CD4-positive, alpha-beta T cell treated with Interleukin-10 for 1 hour (primary cell): ENCODE results near the gene NUFIP2.
"Not testable (repeated sequence)": the region's sequence is repeated elsewhere in the genome, so short reads cannot be mapped to it uniquely, and the experiment has no call there.

Experiments
- DNase-seq: peaks from one replicate; pipeline ENCODE4 v3.0.0-alpha.2; 2020

The NUFIP2 gene

DNA sequence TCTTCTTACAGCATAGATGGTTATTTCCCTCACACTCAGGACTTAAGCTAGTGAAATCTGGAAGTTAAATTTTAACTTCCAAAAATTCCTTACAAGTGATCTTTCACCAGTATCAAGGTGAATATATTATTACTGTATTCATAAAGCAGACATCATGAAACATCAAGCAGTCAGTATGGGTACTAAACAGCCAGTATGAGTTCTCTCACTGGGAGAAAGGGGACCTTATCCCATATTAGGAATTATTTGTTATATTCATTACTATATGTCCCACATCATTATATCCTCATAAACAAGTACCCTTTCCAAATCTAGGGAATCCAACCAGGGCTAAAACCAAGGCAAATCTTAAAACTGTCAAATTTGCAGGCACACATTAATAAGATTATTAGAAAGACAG, 15.3 kb downstream of the NUFIP2 start:
- DNase-seq: no peak

DNA sequence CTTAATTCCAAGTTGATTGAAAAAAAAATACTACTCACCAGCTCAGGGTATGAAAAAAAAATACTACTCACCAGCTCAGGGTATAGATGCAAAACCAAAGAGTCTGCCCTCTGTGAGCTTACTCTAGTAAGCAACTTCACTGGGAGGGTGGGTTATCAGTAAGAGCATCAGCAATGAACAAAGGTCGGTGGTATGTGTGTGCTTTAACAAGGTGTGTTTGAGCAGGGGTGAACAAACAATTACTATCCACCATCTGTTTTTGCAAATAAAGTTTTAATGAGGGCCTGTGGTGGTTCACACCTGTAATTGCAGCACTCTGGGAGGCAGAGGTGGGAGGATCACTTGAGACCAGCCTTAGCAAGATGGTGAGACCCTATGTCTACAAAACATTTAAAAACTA, 20.0 kb downstream of the NUFIP2 start:
- DNase-seq: no peak

DNA sequence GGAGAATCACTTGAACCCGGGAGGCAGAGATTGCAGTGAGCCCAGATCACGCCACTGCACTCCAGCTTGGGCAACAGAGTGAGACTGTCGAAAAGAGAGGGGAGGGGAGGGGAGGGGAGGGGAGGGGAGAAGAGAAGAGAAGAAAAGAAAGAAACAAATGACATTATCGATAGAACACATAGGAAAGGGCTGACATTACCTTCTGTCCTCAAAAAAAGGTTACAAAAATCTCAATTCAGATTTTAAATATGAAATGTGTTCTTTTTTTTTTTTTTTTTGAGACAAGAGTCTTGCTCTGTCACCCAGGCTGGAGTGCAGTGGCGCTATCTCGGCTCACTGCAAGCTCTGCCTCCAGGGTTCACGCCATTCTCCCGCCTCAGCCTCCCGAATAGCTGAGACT, 22.0 kb downstream of the NUFIP2 start:
- DNase-seq: not testable (repeated sequence)

DNA sequence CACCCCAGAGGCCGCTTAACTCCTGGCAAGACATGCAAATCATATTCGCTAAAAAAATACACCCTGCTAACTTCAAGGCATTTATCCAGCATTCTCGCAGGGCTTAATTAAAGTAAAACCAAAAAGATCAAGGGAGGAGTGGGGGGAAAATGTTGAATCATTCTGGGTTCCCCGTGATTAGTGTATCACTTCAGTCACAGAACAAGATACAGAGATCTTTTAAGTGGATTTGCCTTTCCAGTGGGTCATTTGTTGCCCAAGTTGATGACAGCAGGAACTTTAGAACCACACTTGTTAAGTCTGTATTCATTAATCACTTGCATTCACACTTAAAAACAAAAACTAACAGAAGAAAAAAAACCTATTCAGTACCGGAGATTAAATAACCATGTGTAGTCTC, 30.0 kb downstream of the NUFIP2 start:
- no peak for DNase-seq

DNA sequence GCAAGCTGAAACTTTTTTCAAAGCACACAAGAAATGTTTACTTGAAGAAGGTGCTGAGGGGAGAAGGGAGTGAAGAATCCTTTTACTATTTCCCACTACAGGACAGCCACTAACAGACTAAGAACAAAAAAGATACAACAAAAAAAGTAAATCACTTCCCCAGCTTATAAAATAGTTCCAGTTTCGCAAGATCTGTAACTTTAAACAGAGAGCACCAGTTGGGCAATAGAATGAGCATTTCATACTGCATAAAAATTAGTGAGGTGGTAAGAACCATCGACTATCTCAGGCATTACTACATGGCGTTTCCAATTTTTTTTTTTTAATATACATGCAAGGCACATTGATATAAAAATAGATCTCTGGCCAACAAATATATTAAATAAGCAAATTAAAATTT, 36.2 kb downstream of the NUFIP2 start:
- no peak for DNase-seq

DNA sequence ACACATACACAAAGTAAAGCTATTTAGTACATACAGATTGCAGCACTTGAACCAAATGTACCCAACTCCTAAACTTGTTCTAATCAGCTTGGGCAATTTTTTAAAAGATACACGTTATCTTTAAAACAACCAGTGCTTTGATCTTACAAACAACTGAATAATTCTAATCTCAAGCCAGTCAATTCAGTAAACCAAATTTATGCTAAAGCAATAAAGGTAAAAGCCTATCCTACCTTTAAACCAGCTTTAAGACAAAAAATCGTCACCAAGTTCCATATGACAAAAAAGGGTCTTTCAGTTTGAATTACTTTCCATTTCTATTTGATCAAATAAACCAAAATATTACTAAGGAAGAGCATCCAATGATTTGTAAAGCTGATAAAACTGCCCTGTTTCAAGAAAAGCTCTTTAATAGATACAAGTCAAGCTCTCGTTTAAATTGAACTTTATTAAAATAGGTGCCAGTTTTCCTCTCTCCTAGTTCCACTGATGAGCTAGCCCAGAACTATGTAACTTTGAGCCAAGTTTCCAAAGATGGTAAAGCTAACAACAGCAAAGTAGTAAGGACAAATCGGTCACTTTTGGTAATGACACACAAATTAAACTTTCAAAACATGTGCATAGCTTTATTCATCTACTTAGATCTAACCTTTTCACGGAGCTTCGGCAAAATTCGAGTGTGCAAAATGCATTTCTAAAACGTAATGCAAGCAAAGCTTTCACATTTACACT, 37.0 kb downstream of the NUFIP2 start:
- DNase-seq: no peak

DNA sequence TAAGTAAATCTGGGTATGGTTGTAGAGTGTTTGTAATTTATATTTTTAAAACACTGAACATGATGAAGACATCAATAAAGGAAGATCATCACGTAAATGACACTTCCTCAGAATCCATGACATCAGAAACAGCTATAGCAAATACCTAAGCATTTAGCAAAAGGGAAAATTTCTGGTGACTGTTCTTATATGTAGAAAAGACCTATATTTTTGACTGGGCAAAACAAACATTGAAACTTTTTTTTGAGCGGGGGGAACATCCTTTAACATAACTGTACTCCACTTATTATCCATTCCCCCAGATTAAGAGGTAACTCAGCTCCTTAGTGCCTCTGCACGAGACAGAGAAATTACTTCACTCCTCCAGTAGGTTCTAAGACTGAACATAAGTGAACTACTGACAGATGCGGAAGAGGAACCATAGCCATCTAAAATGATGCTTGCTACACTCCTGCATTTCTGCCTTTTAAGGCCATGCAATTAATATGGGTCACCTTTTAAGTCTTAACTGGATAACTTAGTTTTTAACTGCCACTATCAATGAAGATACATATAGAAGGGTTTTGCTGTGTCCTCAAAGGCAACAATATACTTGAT, 37.9 kb downstream of the NUFIP2 start:
- DNase-seq: no peak

GRCh38 chr17:29253037-29253436, 40.9 kb downstream of the NUFIP2 start:
- no peak for DNase-seq

DNA sequence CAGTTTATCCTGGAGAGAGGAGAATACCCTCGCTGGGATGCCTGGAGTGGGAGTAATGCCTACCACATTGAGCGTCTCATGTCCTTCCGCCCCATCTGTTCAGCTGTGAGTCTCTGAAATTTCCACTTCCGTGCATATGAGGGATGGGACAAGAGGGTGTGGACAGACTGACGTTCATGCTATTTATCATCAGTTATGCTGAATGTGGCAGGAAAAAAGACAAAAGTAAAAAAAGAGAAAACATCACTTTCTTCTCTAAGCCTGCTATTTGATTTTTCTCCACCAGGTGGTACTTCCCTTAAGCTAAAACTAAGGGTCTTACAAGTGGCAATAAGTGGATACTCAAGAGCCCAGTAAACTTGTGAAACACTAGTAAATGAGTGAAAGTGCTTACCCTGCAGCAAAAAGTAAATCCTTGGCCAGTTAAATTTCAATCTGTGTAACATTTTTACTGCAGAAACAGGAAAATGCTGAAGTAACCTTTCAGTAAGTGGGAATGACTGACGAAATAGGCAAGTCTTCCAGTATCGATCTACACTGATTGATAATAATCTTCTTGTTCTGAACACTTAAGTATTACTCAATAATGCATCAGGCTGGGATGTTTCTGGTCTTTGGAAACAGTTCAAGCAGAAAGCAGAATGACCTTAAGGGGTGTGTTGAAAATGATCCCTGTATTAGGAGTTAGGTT, 41.7 kb downstream of the NUFIP2 start:
- peak; percentile 21 for DNase-seq

DNA sequence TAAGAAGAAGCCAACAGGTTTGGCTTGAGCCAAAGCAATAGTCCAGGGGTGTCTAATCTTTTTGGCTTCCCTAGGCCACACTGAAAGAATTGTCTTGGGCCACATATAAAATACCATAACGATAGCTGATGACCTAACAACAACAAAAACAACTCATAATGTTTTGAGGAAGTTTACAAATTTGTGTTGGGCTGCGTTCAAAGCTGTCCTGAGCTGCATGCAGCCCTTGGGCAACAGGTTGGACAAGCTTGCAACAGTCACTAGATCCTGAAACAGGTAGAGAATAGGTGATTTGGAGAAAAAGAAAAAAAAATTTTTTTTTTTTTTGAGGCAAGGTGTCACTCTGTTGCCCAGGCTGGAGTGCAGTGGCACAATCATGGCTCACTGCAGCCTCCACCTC, 42.8 kb downstream of the NUFIP2 start:
- no peak for DNase-seq

- no peak for DNase-seq
Observed at GRCh38 chr17:29250666-29251065, 43.3 kb downstream of the NUFIP2 start.

GRCh38 chr17:29248845-29249244, 45.1 kb downstream of the NUFIP2 start:
- no peak for DNase-seq

DNA sequence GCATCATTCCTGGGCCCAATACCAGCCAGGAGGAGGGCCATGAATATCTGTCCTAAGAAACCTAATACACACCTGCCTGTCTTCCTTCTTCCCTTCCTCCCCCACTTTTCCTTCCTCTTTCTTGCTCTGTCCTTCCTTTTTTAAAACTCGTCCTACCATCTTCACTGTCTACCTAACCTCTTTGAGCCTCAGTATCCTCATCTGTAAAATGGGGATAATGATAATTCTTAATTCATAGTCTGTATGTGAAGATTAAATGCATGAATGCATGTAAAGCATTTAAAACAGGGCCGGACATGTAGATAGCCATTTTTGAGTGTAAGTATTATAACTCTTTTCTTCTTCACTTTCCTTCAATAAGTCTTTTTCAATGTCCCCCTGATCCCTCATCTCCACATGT, 46.7 kb downstream of the NUFIP2 start:
- DNase-seq: no peak

GRCh38 chr17:29246628-29247027, 47.3 kb downstream of the NUFIP2 start, which contains the start of gene CRYBA1:
Gene CRYBA1, plus strand, starts transcription at chr17:29246859. Its CDS starts 5 bp downstream, at chr17:29246864.
- no peak for DNase-seq

GRCh38 chr17:29245401-29245800, 48.5 kb downstream of the NUFIP2 start:
- DNase-seq: no peak

GRCh38 chr17:29243792-29244191, 50.2 kb downstream of the NUFIP2 start:
- no peak for DNase-seq

DNA sequence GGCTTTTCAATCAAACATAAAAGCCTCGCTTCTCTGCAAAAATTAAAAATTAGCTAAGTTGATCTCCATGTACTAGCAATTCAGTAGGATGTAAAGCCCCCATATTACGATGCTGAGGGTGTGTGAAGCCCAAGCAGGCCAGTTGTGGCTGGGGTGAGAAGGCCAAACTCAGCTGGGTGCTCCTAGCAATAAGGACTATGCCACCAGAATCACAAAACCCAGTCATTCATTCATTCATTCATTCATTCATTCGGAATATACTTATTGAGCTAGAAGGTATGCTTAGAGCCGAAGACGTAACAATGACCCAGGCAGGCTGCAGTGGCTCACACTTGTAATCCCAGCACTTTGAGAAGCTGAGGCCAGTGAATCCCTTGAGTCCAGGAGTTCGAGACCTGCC, 51.2 kb downstream of the NUFIP2 start:
- DNase-seq: no peak

DNA sequence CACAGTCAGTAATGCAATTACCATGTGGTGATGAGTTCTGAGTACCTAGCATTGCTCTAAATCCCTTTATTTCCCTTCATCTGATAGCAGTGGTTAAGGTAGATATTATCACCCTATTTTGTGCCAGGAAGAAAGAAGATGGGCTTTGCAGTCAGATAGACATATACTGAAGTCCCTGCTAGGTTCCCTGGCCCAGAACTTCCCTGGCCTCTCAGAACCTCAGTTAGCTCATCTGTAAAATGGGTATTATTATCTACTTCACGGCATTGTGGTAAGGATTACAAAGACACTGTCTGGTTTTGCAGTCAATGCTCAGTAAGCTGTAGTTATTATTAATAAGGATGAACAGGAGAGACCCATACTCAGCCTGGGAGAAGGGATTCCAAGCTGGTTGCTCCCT, 51.9 kb downstream of the NUFIP2 start:
- DNase-seq: no peak

- no peak for DNase-seq
Observed at GRCh38 chr17:29240968-29241963, 52.7 kb downstream of the NUFIP2 start.

- DNase-seq: no peak
Observed at GRCh38 chr17:29240477-29240876, 53.5 kb downstream of the NUFIP2 start.

DNA sequence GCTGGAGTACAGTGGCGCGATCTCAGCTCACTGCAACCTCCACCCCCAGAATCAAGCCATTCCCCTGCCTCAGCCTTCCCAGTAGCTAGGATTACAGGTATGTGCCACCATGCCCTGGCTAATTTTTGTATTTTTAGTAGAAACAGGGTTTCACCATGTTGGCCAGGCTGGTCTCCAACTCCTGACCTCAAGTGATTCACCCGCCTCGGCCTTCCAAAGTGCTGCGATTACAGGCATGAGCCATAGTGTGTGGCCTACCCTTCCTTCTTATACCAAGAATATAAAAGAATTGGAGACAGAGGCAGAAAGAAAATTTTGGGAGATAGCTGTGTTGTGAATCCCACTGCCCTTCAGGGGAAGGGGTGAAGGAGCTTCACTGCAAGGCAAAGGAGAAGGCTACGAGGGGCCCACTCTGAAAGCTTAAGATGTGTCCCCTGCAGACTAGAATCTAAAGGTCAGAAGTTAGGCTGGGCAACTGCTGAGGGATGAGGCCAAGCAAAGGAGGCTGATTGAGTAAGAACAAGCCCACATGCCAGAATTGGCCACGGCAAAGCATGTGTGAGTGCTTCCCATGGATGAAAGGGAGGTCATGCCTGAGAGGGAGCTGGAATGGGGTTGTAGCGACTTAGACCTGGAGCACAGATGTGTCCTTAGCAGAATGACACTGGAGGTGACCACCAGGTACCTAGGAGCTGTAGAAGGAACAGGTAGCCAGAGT, 55.7 kb downstream of the NUFIP2 start:
- no peak for DNase-seq

GRCh38 chr17:29237476-29238132, 56.3 kb downstream of the NUFIP2 start:
- DNase-seq: no peak
